ENCODE data around the gene SSR3.

Gene SSR3

DNA sequence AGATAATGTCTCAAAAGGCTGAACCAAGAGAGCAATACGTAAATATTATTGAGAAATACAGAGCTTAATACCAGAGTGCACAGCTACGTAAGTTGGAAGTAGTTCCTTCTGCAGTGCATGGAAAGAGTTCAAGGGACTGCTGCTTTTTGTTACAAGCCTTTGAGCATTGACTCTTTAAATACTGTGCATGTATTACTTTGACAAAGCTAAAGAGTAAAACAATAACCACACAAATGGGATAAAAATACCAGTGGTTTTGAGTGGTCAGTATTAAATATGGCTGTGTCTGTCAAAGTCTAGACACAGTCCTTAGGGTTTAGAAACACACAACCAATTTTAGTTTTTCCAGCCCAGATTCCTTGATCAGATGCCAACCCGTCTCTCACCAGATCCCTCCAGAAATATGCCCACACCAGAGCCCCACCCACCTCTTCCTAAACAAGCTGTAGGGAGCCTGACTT, 62.1 kb downstream of the SSR3 start:
- DNase-seq (ENCODE audit: low read depth in 2 of 3, low spot score in 1 of 3), result no peak

DNA sequence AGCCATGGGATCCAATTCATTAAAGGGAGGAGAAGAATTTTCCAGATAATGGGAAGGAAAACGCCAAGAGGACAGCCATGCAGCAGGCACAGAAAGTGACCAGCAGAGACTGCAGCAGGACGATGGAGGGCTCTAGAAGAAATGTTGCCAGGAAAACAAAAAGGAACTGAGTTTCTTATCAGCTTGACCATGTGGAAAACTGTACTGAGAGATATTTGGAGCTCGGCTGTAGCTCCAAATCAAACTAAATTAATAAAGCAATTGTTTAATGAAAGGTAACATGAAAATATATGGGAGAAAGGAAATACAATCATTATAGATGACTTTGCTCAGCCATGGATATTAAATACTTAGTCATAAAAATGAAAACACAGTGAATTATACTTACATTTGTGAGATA, 63.7 kb downstream of the SSR3 start:
- no peak for DNase-seq (ENCODE audit: low read depth in 2 of 3, low spot score in 1 of 3)

All from stimulated activated CD4-positive, alpha-beta T cell treated with anti-CD3 and anti-CD28 coated beads, Interleukin-12 subunit alpha, Interleukin-12 subunit beta, amount 100 ng/mL, for 48 hours (primary cell).